Smooth muscle cell (in vitro differentiated cells): ENCODE measurements around the gene OBSCN. TPM values are rescaled to one million over a fixed set of nuclear protein-coding genes. Genes with fewer than 3 reads are reported as not detected.

Experiments used
- DNase-seq: peaks from one replicate; lab custom pipeline; 2025; ENCODE audit not compliant: unreplicated experiment; lab: John Stamatoyannopoulos, UW
- H2AFZ ChIP-seq: fragments of 200-600 bp; sonication (generic); 2 replicates; pipeline ENCODE4 v1.6.0; 2016; ENCODE audit warnings: antibody characterized with exemption, low read depth, mild to moderate bottlenecking
- H3F3A ChIP-seq: fragments of 200-600 bp; sonication (generic); 2 replicates; pipeline ENCODE4 v1.6.0; 2017; ENCODE audit warnings: antibody characterized with exemption, low read depth
- H3K27ac ChIP-seq: fragments of 200-600 bp; sonication (generic); 2 replicates; pipeline ENCODE4 v1.5.1; 2016; ENCODE audit warnings: low read depth, mild to moderate bottlenecking
- H3K27me3 ChIP-seq: fragments of 200-600 bp; sonication (generic); 2 replicates; pipeline ENCODE4 v1.6.1; 2016; ENCODE audit warnings: low read depth, mild to moderate bottlenecking
- H3K36me3 ChIP-seq: fragments of 200-600 bp; sonication (generic); 2 replicates; pipeline ENCODE4 v1.5.1; 2016; ENCODE audit warnings: low read depth
- H3K4me1 ChIP-seq: fragments of 200-600 bp; sonication (generic); 2 replicates; pipeline ENCODE4 v1.5.1; 2016; ENCODE audit warnings: low read depth
- H3K4me2 ChIP-seq: fragments of 200-600 bp; sonication (generic); 2 replicates; pipeline ENCODE4 v1.6.0; 2016; ENCODE audit warnings: mild to moderate bottlenecking
- H3K4me3 ChIP-seq: fragments of 200-600 bp; sonication (generic); 2 replicates; pipeline ENCODE4 v1.5.1; 2016; ENCODE audit warnings: mild to moderate bottlenecking
- H3K79me2 ChIP-seq: fragments of 200-600 bp; sonication (generic); 2 replicates; pipeline ENCODE4 v1.6.0; 2016; ENCODE audit warnings: low read depth, mild to moderate bottlenecking
- H3K9ac ChIP-seq: fragments of 200-600 bp; sonication (generic); 2 replicates; pipeline ENCODE4 v1.6.0; 2016; ENCODE audit warnings: low read depth
- H3K9me3 ChIP-seq: fragments of 200-600 bp; sonication (generic); replicated peaks from 2 replicates; pipeline ENCODE4 v1.5.1; 2016; ENCODE audit warnings: low read depth
- H4K20me1 ChIP-seq: fragments of 200-600 bp; sonication (generic); 2 replicates; pipeline ENCODE4 v1.6.0; 2016; ENCODE audit warnings: low read depth
- WGBS: methylation state at CpG from one replicate; pipeline ENCODE4 v1.1.7; 2016; ENCODE audit warnings: low lambda C conversion rate; 5-methylcytosine and 5-hydroxymethylcytosine counted together
- polyA plus RNA-seq: library from polyadenylated mRNA; unstranded; fragments of >200 nt; fragmentation: Nextera tagmentation; extraction: Ambion mirVana; gene quantifications from 2 replicates; pipeline ENCODE4 v1.2.1, GENCODE V29; 2016
- total RNA-seq: library from RNA; depleted of rRNA; stranded (reverse); fragments of >200 nt; gene quantifications from 2 replicates; pipeline ENCODE4 v1.2.3, GENCODE V29; 2014
- TF ChIP-seq, protein P1 (sequence below): fragments of 200-600 bp; sonication (generic); IDR thresholded peaks from 2 replicates; pipeline ENCODE4 v1.5.1; 2017; ENCODE audit warnings: borderline replicate concordance, mild to moderate bottlenecking, antibody characterized with exemption; ENCODE audit not compliant: insufficient read depth, poor library complexity, severe bottlenecking

The OBSCN gene
- total and polyA plus RNA-seq, 2 experiments from 2014 or later = 3.8 to 10.6 TPM

DNA sequence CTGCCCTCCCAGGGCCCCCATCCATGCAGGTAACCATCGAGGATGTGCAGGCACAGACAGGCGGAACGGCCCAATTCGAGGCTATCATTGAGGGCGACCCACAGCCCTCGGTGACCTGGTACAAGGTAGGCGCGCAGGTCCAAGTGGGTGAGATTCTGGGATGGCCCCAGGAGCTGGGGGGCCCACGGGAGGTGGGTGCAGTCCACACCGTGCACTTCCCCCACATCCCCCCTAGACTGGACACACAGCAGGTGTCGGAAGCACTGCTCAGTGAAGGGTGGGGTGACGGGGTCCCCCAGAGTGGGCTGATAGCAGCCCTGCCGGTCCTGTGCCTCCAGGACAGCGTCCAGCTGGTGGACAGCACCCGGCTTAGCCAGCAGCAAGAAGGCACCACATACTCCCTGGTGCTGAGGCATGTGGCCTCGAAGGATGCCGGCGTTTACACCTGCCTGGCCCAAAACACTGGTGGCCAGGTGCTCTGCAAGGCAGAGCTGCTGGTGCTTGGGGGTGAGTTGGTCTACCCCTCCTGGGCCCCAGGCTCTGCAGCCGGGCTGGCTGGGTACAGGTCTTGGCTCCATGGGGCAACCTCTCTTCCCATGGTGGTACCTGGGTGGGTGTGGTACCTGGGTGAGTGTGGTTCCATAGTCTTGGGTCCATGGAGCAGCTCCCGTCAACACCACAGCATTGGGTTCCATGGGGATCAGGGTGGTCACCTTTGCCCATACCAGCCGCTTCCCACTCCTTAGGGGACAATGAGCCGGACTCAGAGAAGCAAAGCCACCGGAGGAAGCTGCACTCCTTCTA is 158.4 kb downstream of the OBSCN start:
- no peak overlapping the region for H3K9ac ChIP-seq
- H3K4me2 ChIP-seq = no peak overlapping the region
- TF ChIP-seq, protein P1, sequence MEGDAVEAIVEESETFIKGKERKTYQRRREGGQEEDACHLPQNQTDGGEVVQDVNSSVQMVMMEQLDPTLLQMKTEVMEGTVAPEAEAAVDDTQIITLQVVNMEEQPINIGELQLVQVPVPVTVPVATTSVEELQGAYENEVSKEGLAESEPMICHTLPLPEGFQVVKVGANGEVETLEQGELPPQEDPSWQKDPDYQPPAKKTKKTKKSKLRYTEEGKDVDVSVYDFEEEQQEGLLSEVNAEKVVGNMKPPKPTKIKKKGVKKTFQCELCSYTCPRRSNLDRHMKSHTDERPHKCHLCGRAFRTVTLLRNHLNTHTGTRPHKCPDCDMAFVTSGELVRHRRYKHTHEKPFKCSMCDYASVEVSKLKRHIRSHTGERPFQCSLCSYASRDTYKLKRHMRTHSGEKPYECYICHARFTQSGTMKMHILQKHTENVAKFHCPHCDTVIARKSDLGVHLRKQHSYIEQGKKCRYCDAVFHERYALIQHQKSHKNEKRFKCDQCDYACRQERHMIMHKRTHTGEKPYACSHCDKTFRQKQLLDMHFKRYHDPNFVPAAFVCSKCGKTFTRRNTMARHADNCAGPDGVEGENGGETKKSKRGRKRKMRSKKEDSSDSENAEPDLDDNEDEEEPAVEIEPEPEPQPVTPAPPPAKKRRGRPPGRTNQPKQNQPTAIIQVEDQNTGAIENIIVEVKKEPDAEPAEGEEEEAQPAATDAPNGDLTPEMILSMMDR = no peak
- no peaks in the 10 kb centered on the region for H4K20me1 ChIP-seq
- no peaks in the 10 kb centered on the region for H3K4me1 ChIP-seq
- no peak overlapping the region for H3K27ac ChIP-seq
- no peaks in the 10 kb centered on the region for H3F3A ChIP-seq
- no peak overlapping the region for H3K4me3 ChIP-seq
- no peak for DNase-seq
- no peak overlapping the region for H2AFZ ChIP-seq
- no peaks in the 10 kb centered on the region for H3K36me3 ChIP-seq
- H3K79me2 ChIP-seq = no peaks in the 10 kb centered on the region
- 97% methylated on average over 23 of the region's 23 CpGs for WGBS
- H3K27me3 ChIP-seq = no peaks in the 10 kb centered on the region
- no peaks in the 10 kb centered on the region for H3K9me3 ChIP-seq

GRCh38 chr1:228366866-228367741 is 159.3 kb downstream of the OBSCN start:
- Histone ChIP-seq H3K4me1 (no peaks in the 10 kb centered on the region), H3K4me2 (no peak overlapping the region), H3K27ac (no peak overlapping the region), H3F3A (no peaks in the 10 kb centered on the region), H3K4me3 (no peak overlapping the region), H3K9ac (no peak overlapping the region), H3K36me3 (no peaks in the 10 kb centered on the region), H2AFZ (no peak overlapping the region), H3K27me3 (no peaks in the 10 kb centered on the region), H3K79me2 (no peaks in the 10 kb centered on the region), H4K20me1 (no peaks in the 10 kb centered on the region), H3K9me3 (no peaks in the 10 kb centered on the region)
- DNase-seq = no peak
- WGBS = 87% methylated on average over 22 of the region's 24 CpGs
- TF ChIP-seq, protein P1 = no peak

DNA sequence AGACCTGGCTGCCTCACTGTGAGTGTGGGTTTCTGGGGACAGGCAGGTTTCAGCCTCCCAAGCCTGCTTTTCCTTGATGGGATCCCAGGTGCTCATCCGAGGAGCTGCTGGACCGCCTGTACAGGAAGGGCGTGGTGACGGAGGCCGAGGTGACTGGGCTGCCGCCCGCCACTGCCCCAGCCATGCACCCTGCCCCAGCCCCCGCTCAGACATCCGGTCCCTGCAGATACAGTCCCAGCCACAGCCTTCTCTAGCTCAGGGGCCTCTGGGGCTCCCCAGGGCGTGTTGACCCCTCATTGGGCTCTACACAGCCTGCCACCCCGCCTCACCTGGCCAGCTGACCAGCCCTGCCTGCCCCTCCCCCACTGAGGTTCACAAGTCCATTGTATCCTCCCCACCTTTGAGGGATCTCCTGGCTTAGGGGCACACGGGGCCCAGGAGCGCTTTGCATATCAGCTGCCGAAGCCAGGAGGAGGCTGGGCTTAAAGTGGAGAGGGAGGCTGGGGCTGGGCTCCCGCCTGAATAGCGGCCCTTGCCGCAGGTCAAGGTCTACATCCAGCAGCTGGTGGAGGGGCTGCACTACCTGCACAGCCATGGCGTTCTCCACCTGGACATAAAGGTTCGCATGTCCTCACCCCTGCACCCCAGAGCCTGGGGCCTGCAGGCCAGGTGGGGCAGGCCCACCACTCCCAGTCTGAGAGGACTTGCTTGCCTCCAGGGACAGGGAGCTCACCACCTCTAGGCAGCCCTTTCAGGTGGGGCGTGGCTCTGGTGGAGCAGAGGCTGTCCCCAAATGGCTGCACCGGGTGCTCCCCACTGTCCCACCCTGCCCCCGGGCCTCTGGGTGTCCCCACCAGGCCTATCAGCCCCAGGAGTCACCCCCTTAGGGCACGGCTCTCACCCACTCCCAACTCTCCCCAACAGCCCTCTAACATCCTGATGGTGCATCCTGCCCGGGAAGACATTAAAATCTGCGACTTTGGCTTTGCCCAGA is 160.3 kb downstream of the OBSCN start:
- H3K4me2 ChIP-seq = no peak overlapping the region
- no peaks in the 10 kb centered on the region for H4K20me1 ChIP-seq
- H2AFZ ChIP-seq = no peak overlapping the region
- no peaks in the 10 kb centered on the region for H3K4me1 ChIP-seq
- no peaks in the 10 kb centered on the region for H3F3A ChIP-seq
- H3K27me3 ChIP-seq = no peaks in the 10 kb centered on the region
- no peaks in the 10 kb centered on the region for H3K36me3 ChIP-seq
- H3K9me3 ChIP-seq = no peaks in the 10 kb centered on the region
- H3K27ac ChIP-seq = no peak overlapping the region
- no peak overlapping the region for H3K9ac ChIP-seq
- no peaks in the 10 kb centered on the region for H3K79me2 ChIP-seq
- 73% methylated on average over 15 of the region's 25 CpGs for WGBS
- no peak overlapping the region for H3K4me3 ChIP-seq
- TF ChIP-seq, protein P1 = no peak
- no peak for DNase-seq
